C4-2B (cell line): Measurements from ENCODE around the gene MIEF1.
"Not testable (repeated sequence)": the region's sequence is repeated elsewhere in the genome, so short reads cannot be mapped to it uniquely, and the experiment has no call there.

Experiments used
- H3K27ac ChIP-seq: fragments of 450-650 bp; 2 replicates; pipeline ENCODE4 v1.5.1; 2017
- ZFX ChIP-seq: fragments of 450-650 bp; IDR thresholded peaks from 2 replicates; pipeline ENCODE4 v1.6.1; 2017
- TF ChIP-seq, protein P1 (sequence below): fragments of 450-650 bp; conservative IDR thresholded peaks from 2 replicates; pipeline ENCODE4 v1.5.1; 2017; ENCODE audit warnings: mild to moderate bottlenecking

The MIEF1 gene

DNA sequence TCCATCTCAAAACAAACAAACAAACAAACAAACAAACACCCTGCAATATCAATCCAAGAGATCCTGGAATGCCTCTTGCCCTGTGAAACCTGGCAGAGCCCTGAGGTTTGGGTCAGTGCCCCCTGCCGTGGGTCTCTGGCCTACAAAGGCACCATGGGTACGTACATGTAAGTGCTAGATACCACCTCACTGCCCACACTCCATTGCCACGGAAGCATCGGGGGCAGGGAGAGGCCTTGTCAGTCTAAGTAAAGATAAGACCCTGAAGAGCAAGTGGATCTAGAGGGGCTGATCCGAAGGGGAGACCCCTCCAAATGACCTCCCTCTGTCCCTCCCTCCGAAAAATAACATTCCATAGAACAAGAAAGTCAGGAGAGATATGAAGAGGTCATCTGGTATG, 2.0 kb upstream of the MIEF1 start:
- peak overlapping the region; percentile 95 for H3K27ac ChIP-seq
- TF ChIP-seq, protein P1, sequence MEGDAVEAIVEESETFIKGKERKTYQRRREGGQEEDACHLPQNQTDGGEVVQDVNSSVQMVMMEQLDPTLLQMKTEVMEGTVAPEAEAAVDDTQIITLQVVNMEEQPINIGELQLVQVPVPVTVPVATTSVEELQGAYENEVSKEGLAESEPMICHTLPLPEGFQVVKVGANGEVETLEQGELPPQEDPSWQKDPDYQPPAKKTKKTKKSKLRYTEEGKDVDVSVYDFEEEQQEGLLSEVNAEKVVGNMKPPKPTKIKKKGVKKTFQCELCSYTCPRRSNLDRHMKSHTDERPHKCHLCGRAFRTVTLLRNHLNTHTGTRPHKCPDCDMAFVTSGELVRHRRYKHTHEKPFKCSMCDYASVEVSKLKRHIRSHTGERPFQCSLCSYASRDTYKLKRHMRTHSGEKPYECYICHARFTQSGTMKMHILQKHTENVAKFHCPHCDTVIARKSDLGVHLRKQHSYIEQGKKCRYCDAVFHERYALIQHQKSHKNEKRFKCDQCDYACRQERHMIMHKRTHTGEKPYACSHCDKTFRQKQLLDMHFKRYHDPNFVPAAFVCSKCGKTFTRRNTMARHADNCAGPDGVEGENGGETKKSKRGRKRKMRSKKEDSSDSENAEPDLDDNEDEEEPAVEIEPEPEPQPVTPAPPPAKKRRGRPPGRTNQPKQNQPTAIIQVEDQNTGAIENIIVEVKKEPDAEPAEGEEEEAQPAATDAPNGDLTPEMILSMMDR, result no peak
- TF ChIP-seq ZFX, result no peak

DNA sequence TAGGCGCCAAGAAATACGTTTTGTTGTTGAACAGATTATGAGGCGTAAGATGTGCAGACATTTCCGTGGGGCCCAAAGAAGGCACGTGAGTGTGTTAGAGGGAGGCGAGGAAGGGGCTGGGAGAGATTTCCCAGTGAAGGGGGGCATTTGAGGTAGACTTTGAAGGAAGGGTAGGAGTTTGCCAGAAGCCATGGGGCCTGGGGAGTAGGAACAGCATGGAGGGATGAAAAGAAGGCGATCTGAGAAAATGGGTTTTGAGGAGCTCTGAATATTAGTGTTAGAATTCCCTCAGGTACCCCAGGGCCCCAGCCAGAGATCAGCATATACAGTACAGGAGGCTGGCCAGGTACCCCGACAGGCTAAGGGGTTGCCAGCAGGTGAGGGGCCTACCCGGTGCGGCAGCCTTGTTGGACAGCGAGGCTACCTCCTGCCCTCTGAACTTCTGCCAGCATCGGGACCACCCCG, 414 bp upstream of the MIEF1 start:
- TF ChIP-seq ZFX, result no peak
- TF ChIP-seq, protein P1, result no peak
- H3K27ac ChIP-seq, result peak overlapping the region; percentile 95

DNA sequence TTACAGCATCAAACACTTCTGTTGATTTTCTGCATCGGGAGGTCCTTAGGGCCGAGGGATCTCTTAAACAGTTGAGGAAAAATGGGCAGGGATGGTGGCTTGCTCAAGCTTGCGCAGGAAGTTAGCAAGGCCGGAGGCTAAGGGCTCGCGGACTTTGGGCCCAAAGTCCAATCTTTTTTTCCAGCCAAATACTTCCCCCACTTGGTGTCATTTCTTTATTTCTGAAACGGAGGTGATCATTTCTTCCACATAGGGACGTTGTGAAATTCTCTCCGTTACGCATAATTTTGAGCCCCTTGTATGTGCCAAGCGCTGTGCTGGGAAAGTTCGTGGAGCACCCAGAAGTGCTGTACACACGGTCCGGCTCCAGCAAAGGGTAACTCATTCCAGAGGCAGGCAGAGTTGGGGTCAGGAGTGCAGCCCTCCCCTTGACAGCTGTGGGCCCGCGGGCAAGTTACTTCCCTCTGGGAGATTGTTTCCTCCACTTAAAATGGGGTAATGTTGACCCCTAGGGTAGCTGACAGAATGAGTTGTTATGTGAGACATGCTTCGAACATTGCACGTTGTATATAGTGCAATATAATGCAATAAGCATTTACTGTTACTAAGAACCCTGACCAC, 809 bp downstream of the MIEF1 start:
- TF ChIP-seq, protein P1, result no peak
- peak; percentile 66; the same call in 1 of the 2 replicates for TF ChIP-seq ZFX
- peak overlapping the region; percentile 95 for H3K27ac ChIP-seq

DNA sequence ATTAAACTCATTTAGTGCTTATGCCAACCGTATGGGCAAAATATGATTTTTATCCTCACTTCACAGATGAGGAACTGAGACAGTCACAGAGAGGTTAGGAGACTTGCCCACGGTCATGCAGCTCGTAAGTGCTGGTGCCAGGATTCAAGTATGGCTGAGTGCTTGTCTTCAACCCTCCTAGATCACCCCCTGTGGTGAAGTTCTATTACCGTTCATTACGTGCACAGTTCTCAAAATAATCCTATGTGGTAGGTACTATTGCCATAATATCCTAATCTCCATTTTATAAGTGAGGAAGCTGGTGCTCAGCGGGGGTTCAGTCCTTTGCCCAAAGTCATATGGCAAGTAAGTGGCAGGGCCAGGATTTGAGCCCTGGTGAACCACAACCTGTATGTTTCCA, 1.5 kb downstream of the MIEF1 start:
- TF ChIP-seq, protein P1, result no peak
- TF ChIP-seq ZFX, result no peak
- peak overlapping the region; percentile 95; the same call in 1 of the 2 replicates for H3K27ac ChIP-seq

DNA sequence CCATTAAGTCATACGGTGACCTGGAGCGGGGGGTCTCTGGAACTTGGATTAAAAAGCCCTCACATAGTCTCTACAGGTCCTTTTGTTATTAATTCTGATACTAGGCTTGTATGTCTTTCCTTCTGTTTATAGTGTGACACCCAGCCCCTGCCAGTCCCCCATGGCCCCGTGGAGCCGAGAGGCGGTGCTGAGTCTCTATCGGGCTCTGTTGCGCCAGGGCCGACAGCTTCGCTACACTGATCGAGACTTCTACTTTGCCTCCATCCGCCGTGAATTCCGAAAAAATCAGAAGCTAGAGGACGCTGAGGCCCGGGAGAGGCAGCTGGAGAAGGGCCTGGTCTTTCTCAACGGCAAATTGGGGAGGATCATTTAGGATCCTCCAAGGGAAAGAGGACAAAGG, 2.0 kb downstream of the MIEF1 start:
- no peak for TF ChIP-seq ZFX
- TF ChIP-seq, protein P1, result no peak
- H3K27ac ChIP-seq, result peak overlapping the region; percentile 95; the same call in 1 of the 2 replicates

DNA sequence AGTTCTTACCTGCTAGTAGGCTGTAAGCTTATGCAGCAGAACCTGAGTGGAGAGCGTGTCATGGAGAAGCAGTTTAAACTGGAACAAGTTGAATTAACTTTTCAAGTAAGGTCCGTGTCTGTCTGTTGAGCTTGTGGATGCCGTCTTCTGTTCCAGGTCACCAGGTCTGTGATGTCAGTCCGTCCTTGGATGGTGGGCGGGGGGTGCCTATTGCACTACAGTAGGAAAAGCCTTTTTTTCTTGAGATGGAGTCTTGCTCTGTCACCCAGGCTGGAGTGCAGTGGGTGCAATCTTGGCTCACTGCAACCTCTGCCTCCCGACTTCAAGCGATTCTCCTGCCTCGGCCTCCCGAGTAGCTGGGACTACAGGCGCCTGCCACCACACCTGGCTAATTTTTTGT, 4.9 kb downstream of the MIEF1 start:
- H3K27ac ChIP-seq, result not testable (repeated sequence)

DNA sequence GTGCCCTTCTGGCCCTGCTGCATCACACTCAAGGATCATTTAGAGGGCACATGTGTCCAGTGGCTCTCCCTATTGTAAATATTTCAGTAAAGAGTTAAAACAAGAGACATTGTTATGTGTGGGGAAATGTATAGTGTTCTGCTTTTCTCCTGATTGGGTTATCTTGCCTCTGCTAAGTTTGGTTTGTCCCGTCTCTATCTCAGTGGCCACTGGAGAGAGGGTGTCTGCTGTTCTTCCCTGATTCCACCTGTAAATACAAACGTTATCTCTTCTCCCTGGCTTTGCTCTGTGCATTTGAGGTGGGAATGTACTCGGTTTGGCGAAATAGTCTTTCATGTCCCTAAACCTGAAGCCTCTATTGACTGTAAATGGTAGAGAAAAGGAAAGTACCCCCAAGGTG, 6.3 kb downstream of the MIEF1 start:
- TF ChIP-seq, protein P1, result no peak
- TF ChIP-seq ZFX, result no peak
- H3K27ac ChIP-seq, result no peak overlapping the region

DNA sequence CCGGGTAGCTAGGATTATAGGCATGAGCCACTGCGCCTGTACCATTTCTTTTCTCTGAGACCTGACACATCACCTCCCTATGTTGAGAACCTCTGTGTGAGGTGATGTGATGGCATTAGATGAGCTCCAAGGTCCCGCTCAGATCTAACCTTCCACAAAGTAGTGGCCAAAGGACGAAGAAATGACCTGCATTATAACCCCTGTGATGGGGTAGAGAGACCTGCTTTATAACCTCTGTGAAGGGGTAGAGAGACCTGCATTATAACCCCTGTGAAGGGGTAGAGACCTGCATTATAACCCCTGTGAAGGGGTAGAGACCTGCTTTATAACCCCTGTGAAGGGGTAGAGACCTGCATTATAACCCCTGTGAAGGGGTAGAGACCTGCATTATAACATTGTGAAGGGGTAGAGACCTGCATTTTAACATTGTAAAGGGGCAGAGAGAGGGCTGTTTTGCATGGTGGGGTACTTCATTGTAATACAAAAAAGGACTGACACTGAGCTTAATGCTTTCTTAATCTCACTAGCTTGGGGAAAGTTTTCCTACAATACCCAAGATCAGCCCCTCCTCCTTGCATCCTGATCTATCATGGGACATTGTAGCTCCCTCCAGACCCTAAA, 8.5 kb downstream of the MIEF1 start:
- TF ChIP-seq, protein P1, result no peak
- TF ChIP-seq ZFX, result no peak
- no peak overlapping the region for H3K27ac ChIP-seq
